T-cell (primary cell): ENCODE results near the gene C1QTNF7. TPM values are rescaled to one million over a fixed set of nuclear protein-coding genes. Genes with fewer than 3 reads are reported as not detected.

Source experiments
- ATAC-seq, 4 experiments: fragments of 200-7000 bp in 3 of 4; fragments of 150-1000 bp in 1 of 4; cut with Tn5 transposase; replicated peaks in 1 of 4; 1 replicate in 3 of 4; 2 replicates in 1 of 4; pipeline ENCODE4 v1.10.0; 2021; ENCODE audit warnings: moderate library complexity in 3 of 4, mild to moderate bottlenecking in 2 of 4, moderate number of reproducible peaks in 1 of 4
- CTCF ChIA-PET, 2 donors: fragments of 300-600 bp; sonication (Branson Sonifier 250); formaldehyde crosslinking; loops; one replicate each; lab custom pipeline; 2022; ENCODE audit warnings: antibody characterized with exemption in 2 of 2; lab: Charles Lee
- POLR2A ChIA-PET, 2 donors: fragments of 300-600 bp; sonication (Branson Sonifier 250); formaldehyde crosslinking; loops; one replicate each; lab custom pipeline; 2022; ENCODE audit warnings: antibody characterized with exemption in 2 of 2; lab: Charles Lee
- DNase-seq, 35 experiments: peaks; one replicate each; pipeline versions ENCODE4 v3.0.0 to v3.0.0-alpha.2; 2013 to 2023
- H3K27ac ChIP-seq: one replicate; pipeline ENCODE4 v1.5.1; 2013; ENCODE audit warnings: low read length
- H3K27me3 ChIP-seq, 2 experiments: replicated peaks in 1 of 2; 1 replicate in 1 of 2; 2 replicates in 1 of 2; pipeline versions ENCODE4 v1.6.1 to v1.7.0; 2013; ENCODE audit warnings: low read length in 1 of 2, mixed read lengths in 1 of 2; ENCODE audit not compliant: control insufficient read depth in 2 of 2, insufficient read depth in 2 of 2; ENCODE audit errors: extremely low read depth in 1 of 2
- H3K36me3 ChIP-seq, 2 donors: 1 replicate in 1 of 2; 2 replicates in 1 of 2; pipeline versions ENCODE4 v1.6.1 to v1.7.0; 2013; ENCODE audit warnings: low read length in 1 of 2; ENCODE audit not compliant: control insufficient read depth in 2 of 2, insufficient read depth in 1 of 2; ENCODE audit errors: extremely low read depth in 1 of 2
- H3K4me1 ChIP-seq, 2 experiments: 1 replicate in 1 of 2; 2 replicates in 1 of 2; pipeline versions ENCODE4 v1.6.1 to v1.7.0; 2013; ENCODE audit warnings: low read length in 2 of 2, mixed read lengths in 1 of 2; ENCODE audit not compliant: insufficient read depth in 2 of 2, control insufficient read depth in 1 of 2; ENCODE audit errors: extremely low read depth in 1 of 2
- H3K4me3 ChIP-seq, 2 donors: 1 replicate in 1 of 2; 2 replicates in 1 of 2; pipeline versions ENCODE4 v1.5.1 to v1.7.0; 2013; ENCODE audit warnings: mild to moderate bottlenecking in 2 of 2, low read length in 1 of 2, moderate library complexity in 1 of 2; ENCODE audit not compliant: control insufficient read depth in 1 of 2; ENCODE audit errors: extremely low read depth in 1 of 2
- H3K9me3 ChIP-seq: 2 replicates; pipeline ENCODE4 v1.7.0; 2013
- H3K27ac Mint-ChIP-seq, 2 donors: one replicate each; pipeline ENCODE4 v1.8.0; 2020 to 2021; ENCODE audit warnings: mild to moderate bottlenecking in 2 of 2, mixed read lengths in 2 of 2
- H3K27me3 Mint-ChIP-seq, 2 donors: one replicate each; pipeline ENCODE4 v1.8.0; 2021 to 2022; ENCODE audit warnings: mixed read lengths in 2 of 2
- H3K36me3 Mint-ChIP-seq: one replicate; pipeline ENCODE4 v1.8.0; 2021; ENCODE audit warnings: mixed read lengths
- H3K4me1 Mint-ChIP-seq, 3 donors: one replicate each; pipeline ENCODE4 v1.8.0; 2020 to 2022; ENCODE audit warnings: mixed read lengths in 3 of 3, mild to moderate bottlenecking in 1 of 3
- H3K4me3 Mint-ChIP-seq, 3 donors: one replicate each; pipeline ENCODE4 v1.8.0; 2020 to 2022; ENCODE audit warnings: mild to moderate bottlenecking in 3 of 3, mixed read lengths in 3 of 3, moderate library complexity in 3 of 3
- H3K9me3 Mint-ChIP-seq, 3 donors: one replicate each; pipeline ENCODE4 v1.8.0; 2020 to 2022; ENCODE audit warnings: mixed read lengths in 3 of 3
- WGBS: methylation state at CpG from one replicate; pipeline ENCODE4 v1.1.5; 2013; ENCODE audit warnings: missing lambda C conversion rate; ENCODE audit not compliant: insufficient coverage; 5-methylcytosine and 5-hydroxymethylcytosine counted together
- total RNA-seq, 35 experiments: library from RNA in 6 of 35; stranded (reverse) in 6 of 35; fragments of 120-200 nt in 1 of 35; gene quantifications; one replicate each; pipeline versions ENCODE4 v1.2.1 to v1.2.4 and lab custom pipeline; 2013 to 2026

C1QTNF7 gene
- total RNA-seq, 5 donors from 2014 or later (not counting 1 experiment from before 2014, with no cell fraction given) = not detected

GRCh38 chr4:15482842-15483241 is 55.0 kb downstream of the C1QTNF7 start:
- Mint-ChIP-seq H3K27me3 (no peaks in the 10 kb centered on the region), H3K27ac (no peak overlapping the region), H3K4me1 (no peaks in the 10 kb centered on the region), H3K4me3 (no peak overlapping the region), H3K9me3 (peaks cover 14 to 20% (median 19%) of the 10 kb centered on the region in 3 donors), H3K36me3 (no peaks in the 10 kb centered on the region)
- DNase-seq (no peak), ATAC-seq (no peak)
- 86% methylated on average over 1 of the region's 2 CpGs for WGBS
- ChIA-PET POLR2A (no interaction called here), CTCF (no interaction called here)
- Histone ChIP-seq H3K9me3 (no peaks in the 10 kb centered on the region), H3K27ac (no peak overlapping the region), H3K36me3 (no peaks in the 10 kb centered on the region), H3K4me1 (no peaks in the 10 kb centered on the region), H3K4me3 (no peak overlapping the region), H3K27me3 (peaks cover 0 to 3% of the 10 kb centered on the region in 2 experiments)

- CTCF ChIA-PET = interaction anchor here in 1 of 2 donors (0.6 kb wide), 1 partner anchor 31 kb away, joined by 3 read pairs; no protein-coding TSS in a partner anchor
- Histone ChIP-seq H3K4me1 (no peaks in the 10 kb centered on the region), H3K27ac (no peak overlapping the region), H3K27me3 (no peaks in the 10 kb centered on the region), H3K36me3 (no peaks in the 10 kb centered on the region), H3K4me3 (no peak overlapping the region), H3K9me3 (no peaks in the 10 kb centered on the region)
- Mint-ChIP-seq H3K27me3 (no peaks in the 10 kb centered on the region), H3K27ac (no peak overlapping the region), H3K4me1 (no peaks in the 10 kb centered on the region), H3K36me3 (peaks cover 17% of the 10 kb centered on the region), H3K4me3 (no peak overlapping the region), H3K9me3 (peaks cover 31 to 40% (median 35%) of the 10 kb centered on the region in 3 donors)
- POLR2A ChIA-PET = no interaction called here
- ATAC-seq = no peak
- DNase-seq = no peak
Measured at GRCh38 chr4:15488136-15488535, 60.3 kb downstream of the C1QTNF7 start.

GRCh38 chr4:15488658-15489470 is 61.0 kb downstream of the C1QTNF7 start:
- Histone ChIP-seq H3K27ac (no peak overlapping the region), H3K9me3 (no peaks in the 10 kb centered on the region), H3K4me3 (no peak overlapping the region), H3K36me3 (no peaks in the 10 kb centered on the region), H3K4me1 (no peaks in the 10 kb centered on the region), H3K27me3 (no peaks in the 10 kb centered on the region)
- POLR2A ChIA-PET = no interaction called here
- peaks cover 29 to 39% (median 35%) of the 10 kb centered on the region in 3 donors for H3K9me3 Mint-ChIP-seq
- ATAC-seq (no peak), DNase-seq (no peak)
- H3K4me3 Mint-ChIP-seq = no peak overlapping the region
- no peaks in the 10 kb centered on the region for H3K27me3 Mint-ChIP-seq
- H3K36me3 Mint-ChIP-seq = peaks cover 17% of the 10 kb centered on the region
- H3K27ac Mint-ChIP-seq = no peak overlapping the region
- WGBS = 92% methylated on average over 4 of the region's 6 CpGs
- CTCF ChIA-PET = no interaction called here
- H3K4me1 Mint-ChIP-seq = no peaks in the 10 kb centered on the region

GRCh38 chr4:15489551-15489950 is 61.7 kb downstream of the C1QTNF7 start:
- H3K9me3 Mint-ChIP-seq = peaks cover 25 to 35% (median 34%) of the 10 kb centered on the region in 3 donors
- CTCF ChIA-PET = no interaction called here
- ATAC-seq = no peak
- no peak for DNase-seq
- Histone ChIP-seq H3K36me3 (no peaks in the 10 kb centered on the region), H3K4me3 (no peak overlapping the region), H3K27ac (no peak overlapping the region), H3K9me3 (no peaks in the 10 kb centered on the region), H3K4me1 (no peaks in the 10 kb centered on the region), H3K27me3 (no peaks in the 10 kb centered on the region)
- peaks cover 17% of the 10 kb centered on the region for H3K36me3 Mint-ChIP-seq
- no peaks in the 10 kb centered on the region for H3K27me3 Mint-ChIP-seq
- no peak overlapping the region for H3K27ac Mint-ChIP-seq
- no peak overlapping the region for H3K4me3 Mint-ChIP-seq
- H3K4me1 Mint-ChIP-seq = no peaks in the 10 kb centered on the region
- 90% methylated on average over 2 of the region's 2 CpGs for WGBS
- POLR2A ChIA-PET = no interaction called here

GRCh38 chr4:15493411-15493810 is 65.6 kb downstream of the C1QTNF7 start:
- no peaks in the 10 kb centered on the region for H3K4me1 ChIP-seq
- no peaks in the 10 kb centered on the region for H3K36me3 ChIP-seq
- no peaks in the 10 kb centered on the region for H3K9me3 ChIP-seq
- Mint-ChIP-seq H3K27ac (no peak overlapping the region), H3K9me3 (peaks cover 14 to 22% (median 17%) of the 10 kb centered on the region in 3 donors), H3K27me3 (peaks cover 0 to 6% of the 10 kb centered on the region in 2 donors), H3K4me1 (no peaks in the 10 kb centered on the region), H3K4me3 (no peak overlapping the region), H3K36me3 (peaks cover 23% of the 10 kb centered on the region)
- no peak for DNase-seq
- POLR2A ChIA-PET = no interaction called here
- no peak overlapping the region for H3K27ac ChIP-seq
- CTCF ChIA-PET = no interaction called here
- H3K4me3 ChIP-seq = no peak overlapping the region
- no peaks in the 10 kb centered on the region for H3K27me3 ChIP-seq
- ATAC-seq = no peak

GRCh38 chr4:15495621-15496020 is 67.8 kb downstream of the C1QTNF7 start:
- Mint-ChIP-seq H3K36me3 (peaks cover 10% of the 10 kb centered on the region), H3K4me3 (no peak overlapping the region), H3K9me3 (peaks cover 0 to 6% (median 6%) of the 10 kb centered on the region in 3 donors), H3K27me3 (peaks cover 0 to 6% of the 10 kb centered on the region in 2 donors), H3K4me1 (no peaks in the 10 kb centered on the region), H3K27ac (no peak overlapping the region)
- ATAC-seq (no peak), DNase-seq (no peak)
- no peaks in the 10 kb centered on the region for H3K9me3 ChIP-seq
- H3K27ac ChIP-seq = no peak overlapping the region
- WGBS = no CpG with 5 or more reads among the region's 1 CpG
- no peaks in the 10 kb centered on the region for H3K27me3 ChIP-seq
- POLR2A ChIA-PET = no interaction called here
- H3K4me1 ChIP-seq = no peaks in the 10 kb centered on the region
- H3K4me3 ChIP-seq = no peak overlapping the region
- CTCF ChIA-PET = no interaction called here
- H3K36me3 ChIP-seq = no peaks in the 10 kb centered on the region
